COLO668 (cell line): ENCODE measurements around the gene IGSF3.

Source experiments
- DNase-seq: peaks from one replicate; lab custom pipeline; 2025; ENCODE audit not compliant: unreplicated experiment; lab: John Stamatoyannopoulos, UW

The IGSF3 gene

GRCh38 chr1:116532671-116533428 is 134.7 kb downstream of the IGSF3 start:
- no peak for DNase-seq

DNA sequence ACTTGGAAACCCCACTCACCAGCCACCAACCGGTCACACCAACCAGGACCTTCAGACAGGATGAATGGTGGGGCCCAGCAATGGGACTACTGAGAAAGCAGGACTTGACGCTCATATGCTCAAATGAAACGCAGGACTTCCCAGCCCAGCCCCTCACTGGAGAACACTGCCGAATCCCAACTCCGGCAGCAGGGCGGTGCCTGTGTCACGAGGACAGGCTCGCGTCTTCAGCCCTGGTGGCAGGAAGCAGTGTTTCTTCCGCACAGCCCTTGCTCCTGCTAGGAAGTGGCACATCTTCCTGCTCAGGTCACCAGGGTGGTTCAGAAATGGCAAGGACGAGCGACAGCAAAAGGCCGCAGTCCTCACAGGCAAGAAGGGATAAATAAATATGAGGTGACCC is 135.6 kb downstream of the IGSF3 start:
- DNase-seq, result no peak

GRCh38 chr1:116529681-116530080 is 137.9 kb downstream of the IGSF3 start:
- no peak for DNase-seq

GRCh38 chr1:116529199-116529631 is 138.3 kb downstream of the IGSF3 start:
- DNase-seq, result no peak

DNA sequence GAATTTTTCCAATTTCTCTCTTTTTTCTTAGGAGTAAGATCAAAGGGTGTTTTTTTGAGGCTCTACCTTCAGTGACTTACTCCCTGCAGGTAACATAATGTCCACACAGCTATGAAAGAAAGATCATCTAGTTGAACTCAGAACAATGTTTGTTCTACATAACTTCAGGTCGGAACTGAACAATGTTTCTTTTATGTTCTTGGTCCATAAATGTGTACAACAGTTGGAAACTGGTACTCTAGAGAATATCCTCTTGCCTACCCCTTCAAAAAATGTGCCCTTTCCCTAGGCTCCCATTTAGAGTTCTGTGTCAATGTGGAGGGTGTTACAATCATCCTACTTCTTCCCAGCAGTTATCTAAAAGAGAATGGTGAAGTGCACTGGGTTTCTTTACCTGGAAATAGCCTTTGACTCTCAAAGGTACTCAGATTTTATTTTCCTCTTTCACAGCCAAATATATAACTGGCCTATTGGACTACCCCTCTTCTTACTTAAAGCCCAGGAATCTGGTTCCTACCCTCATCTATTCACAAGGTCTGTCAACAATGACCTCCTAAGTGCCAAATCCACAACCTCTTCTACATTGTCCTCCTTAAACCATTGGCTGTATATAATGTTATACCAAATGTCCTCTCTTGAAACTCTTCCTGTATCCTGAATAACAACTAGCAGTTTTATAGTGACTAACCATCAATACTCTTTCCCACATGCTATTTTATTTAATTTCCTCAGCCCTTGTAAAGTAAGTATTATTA is 139.0 kb downstream of the IGSF3 start:
- no peak for DNase-seq

DNA sequence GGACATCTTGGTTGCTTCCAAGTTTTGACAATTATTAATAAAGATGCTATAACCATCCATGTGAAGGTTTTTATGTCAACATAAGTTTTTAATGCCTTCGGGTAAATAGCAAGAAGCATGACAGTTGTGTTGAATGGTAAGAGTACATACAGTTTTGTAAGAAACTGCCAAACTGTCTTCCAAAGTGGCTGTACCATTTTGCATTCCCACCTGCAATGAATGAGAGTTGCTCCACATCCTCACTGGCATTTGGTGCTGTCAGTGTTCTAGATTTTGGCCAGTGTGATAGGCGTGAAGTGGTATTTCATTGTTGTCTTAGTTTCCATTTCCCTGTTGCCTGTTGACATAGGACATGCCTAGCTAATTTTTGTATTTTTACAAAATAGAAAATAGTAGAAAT is 142.1 kb downstream of the IGSF3 start:
- no peak for DNase-seq
